COLO829 (cell line): ENCODE data around the gene NFS1.
A peak's percentile ranks its signal among the peaks of the same experiment; 100 is the strongest.
"Not testable (repeated sequence)": the region's sequence is repeated elsewhere in the genome, so short reads cannot be mapped to it uniquely, and the experiment has no call there.

Source experiments
- DNase-seq: peaks from one replicate; pipeline ENCODE4 v3.0.0; 2012; ENCODE audit warnings: low spot score

The NFS1 gene

GRCh38 chr20:35699127-35699956 is at the start of gene NFS1, which contains the start of gene ROMO1:
NFS1 (minus strand) TSS chr20:35699352; CDS start chr20:35699288, 64 bp downstream.
ROMO1 (plus strand) TSS chr20:35699405; CDS start chr20:35699633, 228 bp downstream.
- peak; percentile 88 for DNase-seq

DNA sequence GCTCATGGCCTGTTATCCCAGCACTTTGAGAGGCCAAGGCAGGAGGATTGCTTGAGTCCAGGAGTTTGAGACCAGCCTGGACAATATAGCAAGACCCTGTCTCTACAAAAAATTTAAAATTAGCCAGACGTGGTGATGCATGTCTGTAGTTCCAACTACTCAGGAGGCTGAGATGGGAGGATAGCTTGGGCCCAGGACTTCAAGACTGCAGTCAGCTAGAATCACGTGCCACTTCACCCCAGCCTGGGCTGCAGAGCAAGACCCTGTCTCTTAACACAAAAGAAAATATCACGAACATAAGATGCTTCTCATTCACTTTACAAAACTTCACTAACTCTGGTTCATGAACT is 45.3 kb upstream of the NFS1 start:
- DNase-seq = not testable (repeated sequence)

GRCh38 chr20:35743693-35744491 is 44.7 kb upstream of the NFS1 start:
- DNase-seq = no peak

DNA sequence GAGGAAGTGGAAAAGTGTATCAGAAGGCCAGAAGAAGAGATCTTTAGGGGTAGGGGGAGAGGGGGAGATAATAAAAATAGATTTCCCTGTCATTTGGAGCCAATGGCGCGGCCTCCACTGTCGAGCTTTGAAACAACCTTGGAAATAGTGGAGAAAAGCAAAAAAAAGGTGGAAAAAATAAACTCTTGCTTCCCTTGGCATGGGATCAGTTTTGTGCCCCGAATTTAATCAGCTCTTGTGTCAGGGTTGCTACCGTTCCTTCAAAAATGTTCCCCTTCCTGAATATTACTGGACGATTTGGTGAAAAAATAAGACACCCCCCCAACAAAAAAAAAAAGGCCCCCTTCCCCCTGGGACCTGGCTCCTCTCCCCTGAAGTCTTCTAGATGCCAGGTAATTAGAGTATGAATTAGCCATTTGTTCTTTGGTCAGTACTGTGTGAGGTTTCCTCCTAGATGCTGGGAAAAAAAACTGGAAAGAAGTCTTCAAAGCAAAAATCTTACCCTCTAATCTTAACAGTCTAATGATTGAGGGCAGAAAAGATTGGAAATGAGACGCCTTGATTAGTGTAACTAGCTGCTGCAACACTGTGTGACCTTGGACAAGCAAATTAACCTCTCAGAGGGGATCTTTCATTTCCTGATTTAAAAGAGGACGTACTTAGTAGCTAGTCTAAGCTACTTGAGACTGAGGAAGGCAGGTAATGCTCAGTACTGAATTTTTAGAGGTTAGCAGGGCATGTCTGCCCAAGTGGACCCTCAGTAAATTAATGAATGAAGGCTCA is 43.8 kb upstream of the NFS1 start:
- DNase-seq = peak; percentile 66

DNA sequence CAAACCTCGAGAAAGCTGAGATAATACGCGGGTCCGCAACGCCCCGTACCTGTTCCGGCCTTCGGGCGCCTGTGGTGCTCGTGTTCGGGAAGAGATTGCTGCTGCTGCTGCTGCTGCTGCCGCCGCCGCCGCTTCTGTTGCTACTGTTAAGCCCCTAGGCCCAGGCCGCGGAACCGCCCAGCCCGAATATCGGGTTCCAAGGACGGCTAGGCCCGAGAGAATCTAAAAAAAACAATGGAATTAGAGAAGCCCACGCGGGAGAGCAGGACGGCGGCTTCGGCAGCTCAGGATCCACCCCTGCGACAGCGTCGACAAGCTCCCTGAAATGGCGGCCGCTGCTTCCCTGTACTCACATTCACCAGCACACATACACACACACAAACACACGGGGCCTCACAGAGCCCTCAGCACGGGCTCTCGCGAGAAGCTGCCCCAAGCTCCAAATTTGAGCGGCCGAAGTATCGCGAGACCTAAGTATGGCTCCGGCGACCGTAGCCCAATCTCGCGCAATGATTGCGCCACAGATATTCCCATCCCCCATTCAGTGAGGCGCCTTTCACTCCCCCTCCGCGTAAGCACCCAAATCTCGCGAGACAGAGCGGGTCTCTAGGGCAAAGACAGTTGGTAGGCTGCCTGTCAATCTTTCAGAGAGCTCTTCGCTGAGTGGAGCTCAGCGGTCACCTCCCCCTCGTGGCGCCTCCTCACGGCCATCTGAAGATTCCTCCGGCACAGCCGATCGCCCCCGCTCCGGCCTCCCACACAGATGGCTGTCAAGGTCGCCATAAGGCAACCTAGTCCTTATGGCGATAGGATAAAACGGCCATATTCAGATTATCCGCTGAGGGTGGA is 43.0 kb upstream of the NFS1 start, which contains the start of gene RBM39:
Gene RBM39 (minus strand): TSS at position 369 of the 849 bp plus-strand sequence. CDS start 1,386 bp downstream, outside the sequence.
- DNase-seq = peak; percentile 99

GRCh38 chr20:35739294-35740163 is 40.4 kb upstream of the NFS1 start:
- no peak for DNase-seq

DNA sequence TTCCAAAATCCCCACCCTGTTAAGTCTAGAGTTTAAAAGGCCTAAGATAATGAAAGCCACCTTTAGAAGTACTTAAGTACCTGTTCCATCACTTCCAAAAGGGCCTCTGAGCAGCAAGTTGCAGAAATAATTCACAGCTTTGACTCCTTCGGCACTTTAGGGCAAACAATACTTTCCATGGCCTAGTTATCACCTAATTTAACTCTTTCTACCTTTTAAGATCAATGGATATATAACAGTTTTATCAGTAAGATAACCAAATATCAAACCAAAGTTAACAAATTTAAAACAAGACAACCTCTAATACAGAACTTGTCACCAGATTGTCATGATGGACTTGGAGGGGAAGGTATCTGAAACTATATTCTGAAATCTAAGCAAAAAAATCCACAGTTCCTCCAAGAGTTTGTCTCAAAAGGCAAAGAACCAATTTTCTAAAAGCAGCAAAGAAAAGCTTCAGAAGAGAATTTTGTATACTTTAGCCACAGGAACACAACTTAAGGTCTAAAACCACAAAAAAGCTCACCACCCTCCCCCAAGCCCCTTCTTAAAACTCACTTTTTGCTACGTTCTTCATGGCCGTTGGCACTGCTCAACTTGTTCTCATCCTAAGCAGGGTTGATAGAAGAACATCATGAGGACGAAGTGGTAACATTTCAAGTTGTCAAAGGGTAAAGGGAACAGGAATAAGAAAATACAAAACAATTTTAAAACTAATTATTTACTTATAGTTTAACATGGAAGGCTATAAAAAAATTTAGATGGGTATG is 39.4 kb upstream of the NFS1 start:
- no peak for DNase-seq

DNA sequence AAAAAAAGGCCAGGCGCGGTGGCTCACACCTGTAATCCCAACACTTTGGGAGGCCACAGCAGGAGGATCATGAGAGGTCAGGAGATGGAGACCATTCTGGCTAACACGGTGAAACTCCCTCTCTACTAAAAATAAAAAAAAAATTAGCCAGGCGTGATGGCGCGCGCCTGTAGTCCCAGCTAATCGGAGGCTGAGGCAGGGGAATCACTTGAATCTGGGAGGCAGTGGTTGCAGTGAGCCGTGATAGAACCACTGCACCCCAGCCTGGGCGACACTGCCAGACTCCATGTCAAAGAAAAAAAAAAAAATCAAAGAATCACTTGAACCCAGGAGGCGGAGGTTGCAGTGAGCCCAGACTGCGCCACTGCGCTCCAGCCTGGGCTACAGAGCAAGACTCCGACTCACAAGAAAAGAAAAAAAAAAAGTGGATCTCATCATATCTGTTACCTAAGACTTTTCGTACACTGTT is 38.7 kb upstream of the NFS1 start:
- no peak for DNase-seq

- DNase-seq = no peak
These were observed 36.8 kb upstream of the NFS1 start for GRCh38 chr20:35735826-35736470.

DNA sequence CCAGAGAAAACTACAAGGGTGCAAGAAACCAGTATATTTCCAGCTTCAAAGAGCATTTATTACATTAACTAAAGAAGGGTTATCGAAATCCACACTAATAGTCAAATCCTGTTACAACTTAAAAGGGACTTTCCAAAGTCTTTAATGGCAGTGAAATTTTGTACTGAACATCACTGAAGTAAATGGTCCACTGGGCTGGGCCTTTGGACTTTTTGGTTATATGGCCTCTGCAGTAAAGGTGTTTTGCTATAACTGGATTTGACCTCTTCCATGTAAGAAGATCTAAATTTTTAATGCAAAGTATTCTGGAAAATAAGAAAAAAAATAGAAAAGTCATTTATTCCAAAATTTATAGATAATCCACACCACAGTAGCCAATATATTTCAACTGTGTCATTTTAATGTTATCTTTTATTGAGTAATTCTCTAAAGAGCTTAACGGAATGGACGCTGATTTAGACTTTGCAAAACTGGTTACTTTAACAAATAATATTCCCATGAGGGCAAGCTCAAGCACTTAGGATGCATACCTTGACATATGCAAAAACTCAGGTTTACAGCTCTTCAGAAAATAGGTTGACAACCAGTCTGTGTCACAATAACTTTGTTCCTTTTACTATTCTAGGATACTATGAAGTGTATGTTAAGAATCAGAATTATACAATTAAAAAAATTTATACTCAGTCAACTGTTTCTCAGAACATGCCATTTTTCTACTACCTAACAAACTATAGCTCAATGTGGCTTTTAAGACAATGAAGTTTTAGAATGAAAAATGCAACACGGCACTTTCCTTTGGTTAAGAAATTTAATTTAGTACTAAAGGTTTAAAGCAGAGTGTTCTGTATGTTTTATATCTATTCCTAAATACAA is 35.9 kb upstream of the NFS1 start:
- DNase-seq = no peak

DNA sequence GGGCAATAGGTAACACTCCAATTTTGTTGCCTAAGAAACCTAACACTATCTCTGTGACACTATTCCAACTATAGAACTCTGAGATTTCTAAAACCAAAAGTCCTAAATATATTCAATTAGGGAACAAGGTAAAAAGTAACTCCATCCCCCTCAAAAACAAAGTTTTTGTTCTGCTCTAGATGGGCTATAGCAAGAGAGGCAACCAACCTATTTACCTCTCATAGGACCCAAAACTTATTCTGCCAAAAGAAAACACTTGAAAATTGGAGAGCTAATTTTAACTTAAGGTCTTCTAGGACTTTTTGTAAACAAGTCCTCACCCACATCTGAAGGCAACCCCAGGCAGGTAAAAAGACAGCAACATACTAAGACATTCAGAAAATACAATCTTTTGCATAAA is 35.2 kb upstream of the NFS1 start:
- no peak for DNase-seq

DNA sequence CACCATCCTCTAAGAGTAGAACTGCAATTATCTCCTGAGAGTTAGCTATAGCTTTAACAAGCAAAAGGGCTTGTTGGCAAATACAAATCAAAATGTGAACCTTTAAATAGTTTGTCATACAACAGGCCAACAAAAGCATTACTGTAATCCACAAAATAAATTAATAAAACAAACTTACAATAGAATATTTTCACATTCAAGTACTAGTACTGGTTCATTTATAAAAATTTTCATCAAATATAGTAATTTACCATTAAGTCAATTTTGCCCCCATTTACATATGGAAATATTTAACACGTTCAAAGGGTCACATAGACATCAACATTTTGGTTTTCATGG is 33.5 kb upstream of the NFS1 start:
- no peak for DNase-seq

DNA sequence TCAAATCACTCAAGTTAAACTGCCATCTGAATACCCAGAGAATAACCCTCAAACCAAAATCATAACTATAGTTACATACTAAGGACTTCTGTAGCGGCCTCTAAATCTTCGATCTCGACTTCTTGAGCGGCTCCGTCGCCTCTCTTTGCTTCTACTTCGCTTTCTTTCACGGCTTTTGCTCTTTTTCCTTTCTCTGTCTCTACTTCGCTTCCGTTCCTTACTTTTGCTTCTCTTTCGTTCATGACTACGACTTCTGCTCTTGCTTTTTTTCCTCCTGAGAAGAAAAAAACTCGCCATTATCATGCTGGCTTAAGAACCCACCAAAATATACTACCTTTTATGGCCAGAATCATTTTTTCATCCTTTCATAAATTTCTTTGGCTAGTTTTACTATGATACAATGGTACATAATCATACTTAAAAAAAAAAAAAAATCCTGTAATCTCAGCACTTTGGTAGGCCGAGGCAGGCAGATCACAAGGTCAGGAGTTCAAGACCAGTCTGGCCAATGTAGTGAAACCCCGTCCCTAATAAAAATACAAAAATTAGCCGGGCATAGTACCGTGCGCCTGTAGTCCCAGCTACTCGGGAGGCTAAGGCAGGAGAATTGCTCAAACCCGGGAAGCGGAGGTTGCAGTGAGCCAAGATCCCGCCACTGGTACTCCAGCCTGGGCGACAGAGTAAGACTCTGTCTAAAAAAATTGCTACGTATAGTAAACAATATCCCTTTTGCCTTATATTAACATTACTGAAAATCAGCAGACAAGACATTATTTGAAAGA is 32.9 kb upstream of the NFS1 start:
- DNase-seq = no peak

DNA sequence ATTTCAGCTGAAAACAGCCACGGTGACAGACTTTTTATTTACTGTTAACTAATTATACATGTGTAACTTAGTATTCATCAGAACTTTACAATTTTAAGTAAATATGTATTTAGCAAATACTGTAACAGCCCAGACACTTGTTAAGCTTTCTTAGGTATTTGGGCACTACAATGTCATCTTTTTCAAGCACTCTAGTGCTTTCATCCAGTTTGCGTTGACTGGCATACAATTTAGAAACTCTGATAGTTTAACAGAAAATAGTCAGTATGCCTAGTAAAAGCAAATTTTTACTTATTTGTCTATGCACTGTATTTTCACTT is 32.3 kb upstream of the NFS1 start:
- no peak for DNase-seq

GRCh38 chr20:35730583-35731468 is 31.7 kb upstream of the NFS1 start:
- no peak for DNase-seq

DNA sequence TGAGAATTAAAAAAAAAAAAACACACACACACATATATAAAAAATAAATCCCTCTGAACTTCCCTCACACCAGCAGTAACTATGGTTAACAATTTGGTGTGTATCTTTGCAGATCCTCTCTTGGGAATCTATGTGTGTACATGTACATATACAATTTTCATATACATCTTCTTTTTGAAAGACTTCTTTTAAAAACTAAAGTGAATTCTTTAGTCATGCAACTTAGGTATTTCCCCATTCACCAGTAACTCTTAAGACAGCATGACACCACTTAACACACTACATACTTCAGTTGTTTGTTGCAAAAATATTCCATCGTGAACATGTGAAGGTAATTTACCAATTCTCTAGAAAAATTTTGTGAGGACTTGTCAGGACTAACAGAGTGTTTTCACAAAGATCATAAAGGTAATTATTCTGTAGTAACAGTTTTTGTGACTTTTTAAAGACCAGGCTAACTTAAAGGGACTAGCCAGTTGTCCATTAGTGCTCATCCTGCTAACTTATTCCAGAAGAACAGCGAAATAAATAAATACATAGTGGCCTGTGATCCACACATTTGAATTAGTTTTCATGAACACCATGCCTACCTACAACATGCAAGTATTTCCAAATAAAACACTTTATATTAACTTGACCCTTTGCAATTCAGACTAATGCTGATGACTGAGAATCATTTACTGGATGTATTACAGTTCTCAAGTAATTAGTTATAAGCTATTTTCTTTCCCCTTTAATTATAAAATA is 30.9 kb upstream of the NFS1 start:
- no peak for DNase-seq
